ENCODE results near the gene ZNF341.

GRCh38 chr20:33777816-33778215 lies 46.0 kb downstream of the ZNF341 start:
- TF ChIP-seq CTCF (IDR thresholded peaks at IDR 0.05) (no peak), POLR2A (IDR thresholded peaks at IDR 0.05) (no peak)

All from Peyer's patch (tissue), 4 donors.